NCI-H1105 treated with DMSO at 0.1 percent for 48 hours (cell line): ENCODE results near the gene TMEM247.
"Not testable (repeated sequence)": the region's sequence is repeated elsewhere in the genome, so short reads cannot be mapped to it uniquely, and the experiment has no call there.

Experiments used
- DNase-seq: peaks from one replicate; lab custom pipeline; 2025; lab: John Stamatoyannopoulos, UW

TMEM247 gene

GRCh38 chr2:46512185-46512584 is 32.8 kb downstream of the TMEM247 start:
- DNase-seq = no peak

- no peak for DNase-seq
Observed at GRCh38 chr2:46514738-46515137, 35.4 kb downstream of the TMEM247 start.

- DNase-seq = no peak
Observed at GRCh38 chr2:46517485-46517884, 38.1 kb downstream of the TMEM247 start.

- no peak for DNase-seq
Observed at GRCh38 chr2:46518861-46519260, 39.5 kb downstream of the TMEM247 start.

- no peak for DNase-seq
Observed at GRCh38 chr2:46519265-46519664, 39.9 kb downstream of the TMEM247 start.

- DNase-seq = no peak
Observed at GRCh38 chr2:46520130-46520711, 40.9 kb downstream of the TMEM247 start.

GRCh38 chr2:46521215-46521683 is 41.9 kb downstream of the TMEM247 start:
- no peak for DNase-seq

GRCh38 chr2:46522385-46522784 is 43.0 kb downstream of the TMEM247 start:
- not testable (repeated sequence) for DNase-seq

GRCh38 chr2:46525522-46526155 is 46.3 kb downstream of the TMEM247 start:
- no peak for DNase-seq

- DNase-seq = no peak
Observed at GRCh38 chr2:46528880-46529279, 49.5 kb downstream of the TMEM247 start.

- no peak for DNase-seq
Observed at GRCh38 chr2:46530639-46531038, 51.3 kb downstream of the TMEM247 start.

GRCh38 chr2:46531863-46532262 is 52.5 kb downstream of the TMEM247 start:
- DNase-seq = no peak
